Left lung (tissue), 10 donors: Measurements from ENCODE around the gene APOL4. TPM values are rescaled to one million over a fixed set of nuclear protein-coding genes. Genes with fewer than 3 reads are reported as not detected.
"Not testable (repeated sequence)": the region's sequence is repeated elsewhere in the genome, so short reads cannot be mapped to it uniquely, and the experiment has no call there.

ENCODE experiments used
- ATAC-seq: fragments of 200-7000 bp; cut with Tn5 transposase; one replicate; pipeline ENCODE4 v1.9.1; 2020; ENCODE audit warnings: moderate library complexity
- DNase-seq, 4 donors: peaks; one replicate each; pipeline ENCODE4 v3.0.0-alpha.2; 2013 to 2020
- H3K27ac ChIP-seq, 2 donors: fragments of 200-600 bp; sonication (generic) in 1 of 2; one replicate each; pipeline versions ENCODE4 v1.5.0 to v1.8.0; 2020 to 2021
- H3K27me3 ChIP-seq, 2 donors: fragments of 200-600 bp; sonication (generic) in 1 of 2; one replicate each; pipeline versions ENCODE4 v1.5.0 to v1.8.0; 2020 to 2021
- H3K36me3 ChIP-seq, 2 donors: fragments of 200-600 bp; sonication (generic) in 1 of 2; one replicate each; pipeline versions ENCODE4 v1.5.0 to v1.8.0; 2020 to 2021
- H3K4me1 ChIP-seq, 2 donors: fragments of 200-600 bp; one replicate each; pipeline ENCODE4 v1.8.0; 2021
- H3K4me3 ChIP-seq, 2 donors: fragments of 200-600 bp; sonication (generic) in 1 of 2; one replicate each; pipeline versions ENCODE4 v1.5.0 to v1.8.0; 2020 to 2021; ENCODE audit warnings: mild to moderate bottlenecking in 1 of 2
- H3K9me3 ChIP-seq, 2 donors: fragments of 200-600 bp; sonication (generic) in 1 of 2; one replicate each; pipeline versions ENCODE4 v1.5.0 to v1.8.0; 2020 to 2021
- intact Hi-C, 2 donors: fragments of 100-400 bp; cut with DNase I; formaldehyde crosslinking; loops; one replicate each; pipeline versions ENCODE4 v1.11.2 to v1.14.2; 2022
- polyA plus RNA-seq, 6 donors: library from polyadenylated mRNA; unstranded; fragments of 120-200 nt; gene quantifications; one replicate each; pipeline ENCODE4 v1.2.1, GENCODE V29; 2013; ENCODE audit not compliant: insufficient read length in 6 of 6
- total RNA-seq, 2 donors: library from RNA; stranded (reverse); fragmentation: NEBNext Ultra II Directional; extraction: Animal tissue kit (Norgen Biotek cat#: 25700); gene quantifications; one replicate each; pipeline ENCODE4 v1.2.1, GENCODE V29; 2021
- TF ChIP-seq, protein P1 (sequence below), 2 donors: fragments of 200-600 bp; sonication (generic) in 1 of 2; IDR thresholded peaks; one replicate each; pipeline versions ENCODE4 v1.5.0 to v1.8.0; 2021; ENCODE audit warnings: antibody characterized with exemption in 2 of 2
- donor health status: DM: no; HTN: yes; CAD: no.
- donor health status: DM: no; HTN: no; CAD: no.

Gene APOL4
- total and polyA plus RNA-seq, 8 donors = 4.9 to 18.6 (median 10.6) TPM

DNA sequence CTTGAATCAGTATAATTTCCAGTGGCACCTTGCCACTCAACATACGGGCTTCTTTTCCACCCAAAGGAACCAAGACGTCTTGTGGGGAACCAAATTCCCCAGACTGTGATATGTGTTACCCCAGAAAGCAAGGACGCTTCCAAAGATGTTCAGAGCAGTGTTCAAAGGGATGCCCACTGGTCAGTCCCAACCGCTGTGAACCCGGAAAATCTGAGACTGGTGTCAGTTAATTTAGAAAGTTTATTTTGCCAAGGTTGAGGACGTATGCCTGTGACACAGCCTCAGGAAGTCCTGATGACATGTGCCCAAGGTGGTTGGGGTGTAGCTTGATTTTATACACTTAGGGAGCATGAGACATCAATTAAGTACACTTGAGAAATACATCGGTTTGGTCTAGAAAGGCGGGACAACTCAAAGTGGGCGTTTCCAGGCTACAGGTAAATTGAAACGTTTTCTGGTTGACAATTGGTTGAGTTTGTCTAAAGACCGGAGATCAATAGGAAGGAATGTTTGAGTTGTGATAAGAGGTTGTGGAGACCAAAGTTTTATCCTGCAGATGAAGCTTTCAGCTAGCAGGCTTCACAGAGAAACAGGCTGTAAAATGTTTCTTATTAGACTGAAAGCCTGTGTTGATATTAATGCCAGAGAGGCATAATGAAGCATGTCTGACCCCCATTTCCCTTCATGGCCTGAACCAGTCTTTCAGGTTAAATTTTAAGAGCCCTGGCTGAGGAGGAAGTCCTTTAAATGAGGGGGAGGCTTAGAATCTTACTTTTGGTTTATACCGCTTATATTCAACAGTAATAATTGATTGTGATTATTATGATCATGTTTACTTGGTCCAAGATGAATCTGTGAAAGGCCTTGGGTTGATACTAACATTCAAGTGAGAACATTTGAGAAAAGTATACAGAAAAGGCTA is 47.8 kb downstream of the APOL4 start:
- peak; percentile 7 for ATAC-seq
- intact Hi-C loops = no loop called here
- no peaks in the 10 kb centered on the region for H3K9me3 ChIP-seq
- peaks cover 30 to 98% of the 10 kb centered on the region in 2 donors for H3K4me1 ChIP-seq
- peak overlapping the region; percentile 87 to 95 for H3K27ac ChIP-seq
- no peak overlapping the region for H3K4me3 ChIP-seq
- H3K36me3 ChIP-seq = peaks cover 0 to 6% of the 10 kb centered on the region in 2 donors
- DNase-seq = peak in 1 of 4 donors; percentile 33
- no peaks in the 10 kb centered on the region for H3K27me3 ChIP-seq
- TF ChIP-seq, protein P1, sequence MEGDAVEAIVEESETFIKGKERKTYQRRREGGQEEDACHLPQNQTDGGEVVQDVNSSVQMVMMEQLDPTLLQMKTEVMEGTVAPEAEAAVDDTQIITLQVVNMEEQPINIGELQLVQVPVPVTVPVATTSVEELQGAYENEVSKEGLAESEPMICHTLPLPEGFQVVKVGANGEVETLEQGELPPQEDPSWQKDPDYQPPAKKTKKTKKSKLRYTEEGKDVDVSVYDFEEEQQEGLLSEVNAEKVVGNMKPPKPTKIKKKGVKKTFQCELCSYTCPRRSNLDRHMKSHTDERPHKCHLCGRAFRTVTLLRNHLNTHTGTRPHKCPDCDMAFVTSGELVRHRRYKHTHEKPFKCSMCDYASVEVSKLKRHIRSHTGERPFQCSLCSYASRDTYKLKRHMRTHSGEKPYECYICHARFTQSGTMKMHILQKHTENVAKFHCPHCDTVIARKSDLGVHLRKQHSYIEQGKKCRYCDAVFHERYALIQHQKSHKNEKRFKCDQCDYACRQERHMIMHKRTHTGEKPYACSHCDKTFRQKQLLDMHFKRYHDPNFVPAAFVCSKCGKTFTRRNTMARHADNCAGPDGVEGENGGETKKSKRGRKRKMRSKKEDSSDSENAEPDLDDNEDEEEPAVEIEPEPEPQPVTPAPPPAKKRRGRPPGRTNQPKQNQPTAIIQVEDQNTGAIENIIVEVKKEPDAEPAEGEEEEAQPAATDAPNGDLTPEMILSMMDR (IDR thresholded peaks at IDR 0.05) = no peak

GRCh38 chr22:36152821-36153220 is 48.8 kb downstream of the APOL4 start:
- intact Hi-C loops, H3K9me3 ChIP-seq, H3K4me3 ChIP-seq, ATAC-seq, DNase-seq, H3K27me3 ChIP-seq: not testable (repeated sequence)
- H3K36me3 ChIP-seq = peaks cover 0 to 16% of the 10 kb centered on the region in 2 donors
- H3K27ac ChIP-seq = peak overlapping the region in 1 of 2 donors; percentile 87
- peaks cover 30 to 94% of the 10 kb centered on the region in 2 donors for H3K4me1 ChIP-seq

GRCh38 chr22:36152088-36152487 is 49.5 kb downstream of the APOL4 start:
- TF ChIP-seq, protein P1 (IDR thresholded peaks at IDR 0.05) = no peak
- peaks cover 0 to 19% of the 10 kb centered on the region in 2 donors for H3K36me3 ChIP-seq
- H3K27me3 ChIP-seq = no peaks in the 10 kb centered on the region
- ATAC-seq = no peak
- no peak overlapping the region for H3K4me3 ChIP-seq
- H3K27ac ChIP-seq = peak overlapping the region in 1 of 2 donors; percentile 1
- intact Hi-C loops = no loop called here
- no peaks in the 10 kb centered on the region for H3K9me3 ChIP-seq
- peaks cover 30 to 87% of the 10 kb centered on the region in 2 donors for H3K4me1 ChIP-seq
- no peak for DNase-seq

- intact Hi-C loops = no loop called here
- Histone ChIP-seq H3K4me3 (no peak overlapping the region), H3K27me3 (no peaks in the 10 kb centered on the region), H3K9me3 (no peaks in the 10 kb centered on the region), H3K36me3 (peaks cover 0 to 19% of the 10 kb centered on the region in 2 donors), H3K4me1 (peaks cover 25 to 77% of the 10 kb centered on the region in 2 donors), H3K27ac (peak overlapping the region; percentile 1 to 28)
- DNase-seq (no peak), ATAC-seq (no peak)
- TF ChIP-seq, protein P1 (IDR thresholded peaks at IDR 0.05) = no peak
Observed at GRCh38 chr22:36151006-36151595, 50.5 kb downstream of the APOL4 start.

DNA sequence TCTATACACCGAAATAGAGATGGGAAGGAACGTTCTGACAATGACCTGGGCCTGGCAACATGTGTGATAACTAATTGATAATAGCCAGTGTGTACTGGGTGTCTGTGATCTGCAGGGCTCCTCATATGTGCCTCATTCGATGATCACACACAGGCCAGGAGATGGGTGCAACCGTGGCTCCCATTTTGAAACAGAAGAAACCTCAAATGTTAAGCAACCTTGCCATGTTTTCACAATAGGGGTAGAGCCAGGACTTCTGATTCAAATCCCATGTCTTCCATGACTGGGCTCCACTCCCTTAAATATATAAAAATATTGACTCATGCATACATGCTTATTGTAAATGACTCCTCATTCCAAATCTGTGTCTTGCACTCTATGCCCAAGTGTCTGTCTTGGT is 52.2 kb downstream of the APOL4 start:
- no peak for DNase-seq

More for the DNA sequence above, 52.2 kb downstream of the APOL4 start:
- Histone ChIP-seq H3K36me3 (peaks cover 0 to 22% of the 10 kb centered on the region in 2 donors), H3K4me1 (peaks cover 9 to 69% of the 10 kb centered on the region in 2 donors), H3K4me3 (no peak overlapping the region), H3K9me3 (no peaks in the 10 kb centered on the region), H3K27me3 (no peaks in the 10 kb centered on the region), H3K27ac (peak overlapping the region in 1 of 2 donors; percentile 23)
- intact Hi-C loops = loop anchor here in 1 of 2 donors (5.0 kb wide), 1 partner anchor 33 kb away; no protein-coding TSS in a partner anchor
- TF ChIP-seq, protein P1 (IDR thresholded peaks at IDR 0.05) = no peak
- ATAC-seq = no peak
